ENCODE data around the gene KRT36. TPM values are rescaled to one million over a fixed set of nuclear protein-coding genes. Genes with fewer than 3 reads are reported as not detected.

The KRT36 gene
- total RNA-seq (not detected), polyA plus RNA-seq (not detected)

GRCh38 chr17:41489531-41489930 lies at the start of gene KRT36:
Gene KRT36 (minus strand): TSS chr17:41489910. CDS start chr17:41489864, 46 bp downstream.
- DNase-seq (no peak), ATAC-seq (ENCODE audit: low read depth in 2 of 2) (no peak)
- Mint-ChIP-seq H3K9me3 (peaks cover 0 to 1% (median 0%) of the 10 kb centered on the region in 7 donors), H3K4me3 (no peak within 1 kb of the TSS), H3K36me3 (no peaks in the 10 kb centered on the region), H3K27ac (no peak within 1 kb of the TSS), H3K27me3 (peaks cover 19% of the 10 kb centered on the region), H3K4me1 (peaks cover 0 to 4% (median 0%) of the 10 kb centered on the region in 4 donors)
- Histone ChIP-seq H3K36me3 (ENCODE audit: control insufficient read depth, insufficient read depth, low read length) (no peaks in the 10 kb centered on the region), H3K27me3 (ENCODE audit: control insufficient read depth, insufficient read depth, low read length) (no peaks in the 10 kb centered on the region), H3K4me1 (ENCODE audit: control insufficient read depth, insufficient read depth, low read length, poor library complexity, severe bottlenecking) (no peaks in the 10 kb centered on the region), H3K4me3 (ENCODE audit: low read depth, low read length) (no peak within 1 kb of the TSS), H3K27ac (ENCODE audit: insufficient read depth, low read length, poor library complexity, severe bottlenecking) (no peak within 1 kb of the TSS), H3K9me3 (ENCODE audit: control insufficient read depth in 2 of 2, low read length in 2 of 2) (no peaks in the 10 kb centered on the region)

DNA sequence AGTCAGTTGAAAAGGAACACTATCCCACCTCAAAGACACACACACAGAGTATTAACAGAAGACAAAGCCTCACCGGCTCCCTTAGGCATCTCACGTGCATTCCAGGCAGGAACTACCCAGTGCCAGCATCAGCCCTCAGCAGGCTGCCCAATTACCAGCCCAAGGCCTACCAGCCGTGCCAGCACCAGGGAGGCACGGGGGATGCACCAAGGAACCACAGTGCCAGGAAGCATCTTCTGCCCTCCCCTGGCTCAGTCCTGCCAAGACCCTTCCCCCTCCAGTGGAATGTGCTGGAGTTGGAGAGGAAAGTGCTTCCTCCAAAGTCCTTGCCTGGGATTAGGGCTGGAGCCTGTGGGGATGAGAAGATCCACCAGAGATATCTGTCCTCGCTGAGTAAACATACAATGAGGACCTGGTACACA lies 49.4 kb upstream of the KRT36 start:
- peaks cover 19% of the 10 kb centered on the region for H3K27me3 Mint-ChIP-seq
- DNase-seq (no peak), ATAC-seq (ENCODE audit: low read depth in 2 of 2) (no peak)
- H3K9me3 Mint-ChIP-seq, result no peaks in the 10 kb centered on the region
- H3K4me3 Mint-ChIP-seq, result no peak overlapping the region
- Histone ChIP-seq H3K9me3 (ENCODE audit: control insufficient read depth in 2 of 2, low read length in 2 of 2) (no peaks in the 10 kb centered on the region), H3K4me1 (ENCODE audit: control insufficient read depth, insufficient read depth, low read length, poor library complexity, severe bottlenecking) (no peaks in the 10 kb centered on the region), H3K27ac (ENCODE audit: insufficient read depth, low read length, poor library complexity, severe bottlenecking) (no peak overlapping the region), H3K27me3 (ENCODE audit: control insufficient read depth, insufficient read depth, low read length) (peaks cover 3% of the 10 kb centered on the region), H3K4me3 (ENCODE audit: low read depth, low read length) (no peak overlapping the region), H3K36me3 (ENCODE audit: control insufficient read depth, insufficient read depth, low read length) (no peaks in the 10 kb centered on the region)
- H3K36me3 Mint-ChIP-seq, result no peaks in the 10 kb centered on the region
- no peaks in the 10 kb centered on the region for H3K4me1 Mint-ChIP-seq
- no peak overlapping the region for H3K27ac Mint-ChIP-seq

DNA sequence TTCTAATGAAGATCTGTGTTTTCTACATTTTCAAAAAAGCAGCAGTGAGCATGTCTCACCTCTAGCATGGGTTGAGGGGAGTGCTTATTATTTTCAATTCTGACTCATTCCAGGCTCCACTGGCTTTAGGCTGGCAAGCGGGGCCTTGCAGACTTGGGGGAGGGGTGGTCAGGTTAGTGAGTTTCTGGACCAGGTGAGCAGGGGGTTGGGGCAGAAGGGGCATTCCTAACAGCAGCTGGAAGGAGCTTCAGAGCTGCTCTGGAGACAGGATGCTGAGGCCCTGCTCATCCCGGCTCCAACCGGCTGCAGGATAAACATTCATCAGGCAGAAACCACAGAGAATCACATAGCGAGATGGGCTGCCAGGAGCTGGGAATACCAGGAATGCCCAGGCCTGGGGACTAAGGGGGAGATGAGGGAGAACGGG lies 48.9 kb upstream of the KRT36 start:
- no peaks in the 10 kb centered on the region for H3K9me3 ChIP-seq (ENCODE audit: control insufficient read depth in 2 of 2, low read length in 2 of 2)
- H3K4me3 ChIP-seq (ENCODE audit: low read depth, low read length), result no peak overlapping the region
- Mint-ChIP-seq H3K27me3 (peaks cover 19% of the 10 kb centered on the region), H3K4me1 (no peaks in the 10 kb centered on the region), H3K36me3 (no peaks in the 10 kb centered on the region), H3K9me3 (no peaks in the 10 kb centered on the region), H3K27ac (no peak overlapping the region), H3K4me3 (peak overlapping the region in 1 of 4 donors; percentile 31)
- no peaks in the 10 kb centered on the region for H3K36me3 ChIP-seq (ENCODE audit: control insufficient read depth, insufficient read depth, low read length)
- no peaks in the 10 kb centered on the region for H3K4me1 ChIP-seq (ENCODE audit: control insufficient read depth, insufficient read depth, low read length, poor library complexity, severe bottlenecking)
- peaks cover 3% of the 10 kb centered on the region for H3K27me3 ChIP-seq (ENCODE audit: control insufficient read depth, insufficient read depth, low read length)
- DNase-seq, result no peak
- H3K27ac ChIP-seq (ENCODE audit: insufficient read depth, low read length, poor library complexity, severe bottlenecking), result no peak overlapping the region
- no peak for ATAC-seq (ENCODE audit: low read depth in 2 of 2)

DNA sequence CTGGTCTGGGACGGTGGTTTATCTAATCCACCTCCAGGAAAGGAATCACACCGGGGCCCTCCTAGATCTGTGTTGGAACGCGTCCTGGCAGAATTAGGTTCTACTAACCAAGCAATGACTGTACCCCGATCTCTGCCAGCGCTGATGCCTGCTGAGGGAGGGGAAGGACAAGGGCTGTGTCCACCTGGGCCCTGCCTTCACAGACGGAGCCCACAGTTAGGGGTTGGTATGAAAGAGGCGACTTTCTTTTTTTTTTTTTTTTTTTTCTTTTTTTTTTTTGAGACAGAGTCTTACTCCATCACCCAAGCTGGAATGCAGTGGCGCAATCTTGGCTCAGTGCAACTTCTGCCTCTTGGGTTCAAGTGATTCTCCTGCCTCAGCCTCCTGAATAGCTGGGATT lies 48.3 kb upstream of the KRT36 start:
- no peaks in the 10 kb centered on the region for H3K36me3 Mint-ChIP-seq
- H3K4me3 ChIP-seq (ENCODE audit: low read depth, low read length), result no peak overlapping the region
- DNase-seq (no peak), ATAC-seq (ENCODE audit: low read depth in 2 of 2) (no peak)
- no peaks in the 10 kb centered on the region for H3K4me1 Mint-ChIP-seq
- no peak overlapping the region for H3K27ac Mint-ChIP-seq
- no peaks in the 10 kb centered on the region for H3K9me3 ChIP-seq (ENCODE audit: control insufficient read depth in 2 of 2, low read length in 2 of 2)
- no peak overlapping the region for H3K4me3 Mint-ChIP-seq
- H3K27ac ChIP-seq (ENCODE audit: insufficient read depth, low read length, poor library complexity, severe bottlenecking), result no peak overlapping the region
- no peaks in the 10 kb centered on the region for H3K9me3 Mint-ChIP-seq
- H3K4me1 ChIP-seq (ENCODE audit: control insufficient read depth, insufficient read depth, low read length, poor library complexity, severe bottlenecking), result no peaks in the 10 kb centered on the region
- H3K36me3 ChIP-seq (ENCODE audit: control insufficient read depth, insufficient read depth, low read length), result no peaks in the 10 kb centered on the region
- peaks cover 3% of the 10 kb centered on the region for H3K27me3 ChIP-seq (ENCODE audit: control insufficient read depth, insufficient read depth, low read length)
- H3K27me3 Mint-ChIP-seq, result peaks cover 19% of the 10 kb centered on the region

GRCh38 chr17:41537614-41537954 lies 47.9 kb upstream of the KRT36 start:
- Mint-ChIP-seq H3K27me3 (peaks cover 19% of the 10 kb centered on the region), H3K4me3 (no peak overlapping the region), H3K36me3 (no peaks in the 10 kb centered on the region), H3K27ac (no peak overlapping the region), H3K9me3 (no peaks in the 10 kb centered on the region), H3K4me1 (no peaks in the 10 kb centered on the region)
- H3K4me1 ChIP-seq (ENCODE audit: control insufficient read depth, insufficient read depth, low read length, poor library complexity, severe bottlenecking), result no peaks in the 10 kb centered on the region
- H3K27ac ChIP-seq (ENCODE audit: insufficient read depth, low read length, poor library complexity, severe bottlenecking), result no peak overlapping the region
- H3K9me3 ChIP-seq (ENCODE audit: control insufficient read depth in 2 of 2, low read length in 2 of 2), result no peaks in the 10 kb centered on the region
- H3K27me3 ChIP-seq (ENCODE audit: control insufficient read depth, insufficient read depth, low read length), result peaks cover 3% of the 10 kb centered on the region
- no peaks in the 10 kb centered on the region for H3K36me3 ChIP-seq (ENCODE audit: control insufficient read depth, insufficient read depth, low read length)
- DNase-seq (no peak), ATAC-seq (ENCODE audit: low read depth in 2 of 2) (no peak)
- no peak overlapping the region for H3K4me3 ChIP-seq (ENCODE audit: low read depth, low read length)

GRCh38 chr17:41536741-41537613 lies 47.3 kb upstream of the KRT36 start:
- H3K27me3 Mint-ChIP-seq, result peaks cover 19% of the 10 kb centered on the region
- no peaks in the 10 kb centered on the region for H3K9me3 Mint-ChIP-seq
- Histone ChIP-seq H3K27ac (ENCODE audit: insufficient read depth, low read length, poor library complexity, severe bottlenecking) (no peak overlapping the region), H3K4me1 (ENCODE audit: control insufficient read depth, insufficient read depth, low read length, poor library complexity, severe bottlenecking) (no peaks in the 10 kb centered on the region), H3K27me3 (ENCODE audit: control insufficient read depth, insufficient read depth, low read length) (peaks cover 7% of the 10 kb centered on the region), H3K36me3 (ENCODE audit: control insufficient read depth, insufficient read depth, low read length) (no peaks in the 10 kb centered on the region), H3K4me3 (ENCODE audit: low read depth, low read length) (no peak overlapping the region), H3K9me3 (ENCODE audit: control insufficient read depth in 2 of 2, low read length in 2 of 2) (no peaks in the 10 kb centered on the region)
- DNase-seq (no peak), ATAC-seq (ENCODE audit: low read depth in 2 of 2) (no peak)
- no peak overlapping the region for H3K27ac Mint-ChIP-seq
- H3K4me1 Mint-ChIP-seq, result no peaks in the 10 kb centered on the region
- no peaks in the 10 kb centered on the region for H3K36me3 Mint-ChIP-seq
- peak overlapping the region in 1 of 4 donors; percentile 12 for H3K4me3 Mint-ChIP-seq

DNA sequence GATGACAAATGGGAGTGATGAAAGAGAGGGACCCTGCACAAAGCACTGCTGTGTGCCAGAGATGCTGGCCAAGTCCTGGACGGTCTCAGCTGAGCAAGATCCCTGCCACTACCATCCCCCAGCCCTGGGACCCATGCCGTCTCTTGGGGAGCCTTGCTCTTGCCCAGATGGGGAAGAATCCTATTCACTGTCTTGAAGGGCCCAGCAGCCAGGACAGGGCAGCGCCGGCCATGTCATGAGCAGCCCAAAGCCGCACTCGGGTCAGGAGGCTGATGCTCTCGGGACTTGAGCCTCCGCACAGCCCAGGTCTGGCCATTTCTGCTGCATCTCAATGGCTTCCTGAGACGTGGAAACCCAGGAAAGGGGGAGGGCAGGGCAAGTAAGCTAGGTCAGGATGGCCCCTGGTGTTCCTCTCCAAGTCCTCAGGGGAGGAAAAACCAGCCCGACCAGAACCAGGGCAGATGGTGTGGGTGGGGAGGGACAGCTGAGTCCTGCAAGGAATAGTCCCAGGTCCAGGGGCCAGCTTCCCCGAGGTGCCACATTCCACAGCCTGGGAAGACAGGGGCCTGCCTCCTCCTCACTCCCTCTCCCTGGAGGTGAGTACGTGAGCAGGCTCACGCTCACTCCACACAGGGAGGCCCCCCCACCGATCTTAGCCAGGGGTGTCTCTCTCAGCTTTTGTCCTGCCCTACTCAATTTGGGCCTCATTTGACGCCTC lies 46.2 kb upstream of the KRT36 start:
- H3K36me3 Mint-ChIP-seq, result no peaks in the 10 kb centered on the region
- no peak overlapping the region for H3K4me3 Mint-ChIP-seq
- no peaks in the 10 kb centered on the region for H3K9me3 Mint-ChIP-seq
- peaks cover 24% of the 10 kb centered on the region for H3K27me3 Mint-ChIP-seq
- no peaks in the 10 kb centered on the region for H3K36me3 ChIP-seq (ENCODE audit: control insufficient read depth, insufficient read depth, low read length)
- H3K4me1 ChIP-seq (ENCODE audit: control insufficient read depth, insufficient read depth, low read length, poor library complexity, severe bottlenecking), result no peaks in the 10 kb centered on the region
- H3K4me3 ChIP-seq (ENCODE audit: low read depth, low read length), result no peak overlapping the region
- peaks cover 16% of the 10 kb centered on the region for H3K27me3 ChIP-seq (ENCODE audit: control insufficient read depth, insufficient read depth, low read length)
- H3K4me1 Mint-ChIP-seq, result no peaks in the 10 kb centered on the region
- no peaks in the 10 kb centered on the region for H3K9me3 ChIP-seq (ENCODE audit: control insufficient read depth in 2 of 2, low read length in 2 of 2)
- no peak for ATAC-seq (ENCODE audit: low read depth in 2 of 2)
- DNase-seq, result no peak
- H3K27ac ChIP-seq (ENCODE audit: insufficient read depth, low read length, poor library complexity, severe bottlenecking), result no peak overlapping the region
- H3K27ac Mint-ChIP-seq, result no peak overlapping the region
